Smooth muscle cell (in vitro differentiated cells): ENCODE results near the gene SSBP3. TPM values are rescaled to one million over a fixed set of nuclear protein-coding genes. Genes with fewer than 3 reads are reported as not detected.

Experiments
- DNase-seq: peaks from one replicate; lab custom pipeline; 2025; ENCODE audit not compliant: unreplicated experiment; lab: John Stamatoyannopoulos, UW
- H2AFZ ChIP-seq: fragments of 200-600 bp; sonication (generic); 2 replicates; pipeline ENCODE4 v1.6.0; 2016; ENCODE audit warnings: antibody characterized with exemption, low read depth, mild to moderate bottlenecking
- H3F3A ChIP-seq: fragments of 200-600 bp; sonication (generic); 2 replicates; pipeline ENCODE4 v1.6.0; 2017; ENCODE audit warnings: antibody characterized with exemption, low read depth
- H3K27ac ChIP-seq: fragments of 200-600 bp; sonication (generic); 2 replicates; pipeline ENCODE4 v1.5.1; 2016; ENCODE audit warnings: low read depth, mild to moderate bottlenecking
- H3K27me3 ChIP-seq: fragments of 200-600 bp; sonication (generic); 2 replicates; pipeline ENCODE4 v1.6.1; 2016; ENCODE audit warnings: low read depth, mild to moderate bottlenecking
- H3K36me3 ChIP-seq: fragments of 200-600 bp; sonication (generic); 2 replicates; pipeline ENCODE4 v1.5.1; 2016; ENCODE audit warnings: low read depth
- H3K4me1 ChIP-seq: fragments of 200-600 bp; sonication (generic); 2 replicates; pipeline ENCODE4 v1.5.1; 2016; ENCODE audit warnings: low read depth
- H3K4me2 ChIP-seq: fragments of 200-600 bp; sonication (generic); 2 replicates; pipeline ENCODE4 v1.6.0; 2016; ENCODE audit warnings: mild to moderate bottlenecking
- H3K4me3 ChIP-seq: fragments of 200-600 bp; sonication (generic); 2 replicates; pipeline ENCODE4 v1.5.1; 2016; ENCODE audit warnings: mild to moderate bottlenecking
- H3K79me2 ChIP-seq: fragments of 200-600 bp; sonication (generic); 2 replicates; pipeline ENCODE4 v1.6.0; 2016; ENCODE audit warnings: low read depth, mild to moderate bottlenecking
- H3K9ac ChIP-seq: fragments of 200-600 bp; sonication (generic); 2 replicates; pipeline ENCODE4 v1.6.0; 2016; ENCODE audit warnings: low read depth
- H3K9me3 ChIP-seq: fragments of 200-600 bp; sonication (generic); replicated peaks from 2 replicates; pipeline ENCODE4 v1.5.1; 2016; ENCODE audit warnings: low read depth
- H4K20me1 ChIP-seq: fragments of 200-600 bp; sonication (generic); 2 replicates; pipeline ENCODE4 v1.6.0; 2016; ENCODE audit warnings: low read depth
- WGBS: methylation state at CpG from one replicate; pipeline ENCODE4 v1.1.7; 2016; ENCODE audit warnings: low lambda C conversion rate; 5-methylcytosine and 5-hydroxymethylcytosine counted together
- polyA plus RNA-seq: library from polyadenylated mRNA; unstranded; fragments of >200 nt; fragmentation: Nextera tagmentation; extraction: Ambion mirVana; gene quantifications from 2 replicates; pipeline ENCODE4 v1.2.1, GENCODE V29; 2016
- total RNA-seq: library from RNA; depleted of rRNA; stranded (reverse); fragments of >200 nt; gene quantifications from 2 replicates; pipeline ENCODE4 v1.2.3, GENCODE V29; 2014
- TF ChIP-seq, protein P1 (sequence below): fragments of 200-600 bp; sonication (generic); IDR thresholded peaks from 2 replicates; pipeline ENCODE4 v1.5.1; 2017; ENCODE audit warnings: borderline replicate concordance, mild to moderate bottlenecking, antibody characterized with exemption; ENCODE audit not compliant: insufficient read depth, poor library complexity, severe bottlenecking

Gene SSBP3
- total and polyA plus RNA-seq, 2 experiments from 2014 or later, result 26.5 to 30.1 TPM

DNA sequence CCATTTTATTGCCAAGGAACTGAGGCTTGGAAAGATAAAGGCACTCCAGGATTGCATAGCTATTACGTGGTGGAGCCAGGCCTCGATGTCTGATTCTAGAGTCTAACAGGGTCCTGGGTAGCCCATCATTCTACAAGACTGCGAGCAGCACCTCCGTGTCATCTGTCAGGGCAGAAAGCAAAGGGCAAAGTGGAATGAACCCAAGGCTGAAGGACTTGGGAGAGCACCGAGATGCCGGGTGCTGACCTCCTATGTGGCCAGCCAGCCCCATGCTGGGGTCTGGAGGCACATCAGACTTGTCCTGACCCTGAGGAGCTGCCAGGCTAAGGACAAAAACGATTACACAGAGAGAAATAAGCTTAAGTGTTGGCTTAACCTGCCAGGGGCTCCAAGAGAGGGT is 143.9 kb downstream of the SSBP3 start:
- peaks cover 96% of the 10 kb centered on the region for H4K20me1 ChIP-seq
- 95% methylated on average over 7 of the region's 7 CpGs for WGBS
- H3K9ac ChIP-seq, result no peak overlapping the region

DNA sequence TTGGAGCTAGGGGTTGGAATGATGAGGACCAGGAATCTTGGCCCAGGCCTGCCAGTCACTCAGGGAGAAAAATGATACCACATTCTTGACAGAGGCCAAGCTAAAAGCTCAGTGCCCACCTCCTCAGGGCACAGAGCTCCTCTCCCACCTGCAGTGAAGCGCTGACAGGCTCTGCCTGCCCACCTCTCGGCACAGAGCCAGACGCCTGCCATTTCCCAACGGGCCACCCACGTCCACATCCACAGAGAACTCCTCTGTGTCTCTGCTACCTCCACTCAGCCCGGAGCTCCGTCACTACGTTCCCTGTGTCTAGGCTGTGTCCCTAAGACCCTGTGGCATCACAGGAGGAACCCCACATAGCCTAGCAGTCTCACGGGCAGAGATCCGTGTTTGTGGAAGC is 145.4 kb downstream of the SSBP3 start:
- Histone ChIP-seq H3K27me3 (no peaks in the 10 kb centered on the region), H3K9ac (no peak overlapping the region), H2AFZ (no peak overlapping the region), H3K9me3 (no peaks in the 10 kb centered on the region), H4K20me1 (peaks cover 91% of the 10 kb centered on the region), H3F3A (no peaks in the 10 kb centered on the region), H3K4me2 (no peak overlapping the region), H3K4me1 (no peaks in the 10 kb centered on the region), H3K27ac (no peak overlapping the region), H3K36me3 (no peaks in the 10 kb centered on the region), H3K4me3 (no peak overlapping the region), H3K79me2 (peaks cover 6% of the 10 kb centered on the region)
- TF ChIP-seq, protein P1, sequence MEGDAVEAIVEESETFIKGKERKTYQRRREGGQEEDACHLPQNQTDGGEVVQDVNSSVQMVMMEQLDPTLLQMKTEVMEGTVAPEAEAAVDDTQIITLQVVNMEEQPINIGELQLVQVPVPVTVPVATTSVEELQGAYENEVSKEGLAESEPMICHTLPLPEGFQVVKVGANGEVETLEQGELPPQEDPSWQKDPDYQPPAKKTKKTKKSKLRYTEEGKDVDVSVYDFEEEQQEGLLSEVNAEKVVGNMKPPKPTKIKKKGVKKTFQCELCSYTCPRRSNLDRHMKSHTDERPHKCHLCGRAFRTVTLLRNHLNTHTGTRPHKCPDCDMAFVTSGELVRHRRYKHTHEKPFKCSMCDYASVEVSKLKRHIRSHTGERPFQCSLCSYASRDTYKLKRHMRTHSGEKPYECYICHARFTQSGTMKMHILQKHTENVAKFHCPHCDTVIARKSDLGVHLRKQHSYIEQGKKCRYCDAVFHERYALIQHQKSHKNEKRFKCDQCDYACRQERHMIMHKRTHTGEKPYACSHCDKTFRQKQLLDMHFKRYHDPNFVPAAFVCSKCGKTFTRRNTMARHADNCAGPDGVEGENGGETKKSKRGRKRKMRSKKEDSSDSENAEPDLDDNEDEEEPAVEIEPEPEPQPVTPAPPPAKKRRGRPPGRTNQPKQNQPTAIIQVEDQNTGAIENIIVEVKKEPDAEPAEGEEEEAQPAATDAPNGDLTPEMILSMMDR, result no peak
- WGBS, result 90% methylated on average over 10 of the region's 10 CpGs
- DNase-seq, result no peak

More for the DNA sequence above, 143.9 kb downstream of the SSBP3 start:
- H3K4me2 ChIP-seq, result no peak overlapping the region
- H2AFZ ChIP-seq, result no peak overlapping the region
- no peaks in the 10 kb centered on the region for H3K9me3 ChIP-seq
- no peaks in the 10 kb centered on the region for H3K27me3 ChIP-seq
- no peaks in the 10 kb centered on the region for H3F3A ChIP-seq
- no peak for DNase-seq
- no peak overlapping the region for H3K4me3 ChIP-seq
- H3K27ac ChIP-seq, result no peak overlapping the region
- H3K36me3 ChIP-seq, result no peaks in the 10 kb centered on the region
- peaks cover 14% of the 10 kb centered on the region for H3K79me2 ChIP-seq
- H3K4me1 ChIP-seq, result no peaks in the 10 kb centered on the region
- TF ChIP-seq, protein P1, result no peak

DNA sequence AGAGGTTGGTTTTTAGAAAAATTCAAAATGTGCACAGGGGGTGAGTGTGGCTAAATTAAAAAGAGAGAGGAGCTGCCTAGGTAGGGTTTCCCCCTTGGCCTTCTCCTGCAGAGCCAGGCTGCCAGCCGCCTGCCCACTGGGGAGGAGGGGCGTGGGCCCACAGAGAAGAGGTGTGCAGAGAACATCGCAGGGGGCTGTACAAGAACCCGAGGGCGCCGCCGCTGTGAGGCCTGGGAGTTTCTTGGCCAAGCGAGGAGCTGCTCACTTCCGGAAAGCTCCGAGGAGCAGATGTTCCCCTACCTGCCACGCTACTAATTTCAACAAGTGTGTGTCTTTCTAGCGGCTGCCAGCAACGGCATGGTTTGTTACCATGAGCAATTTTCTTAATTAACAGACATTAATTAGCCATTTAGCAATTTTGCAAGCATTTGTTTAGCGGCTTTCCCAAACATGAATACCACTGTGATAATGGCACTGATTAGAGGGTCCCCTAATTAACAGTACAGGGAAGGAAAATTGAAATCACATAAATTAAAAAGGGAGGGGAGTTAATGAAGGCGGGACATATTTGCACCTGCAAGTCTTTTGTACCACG is 146.6 kb downstream of the SSBP3 start:
- Histone ChIP-seq H3K4me1 (peaks cover 2% of the 10 kb centered on the region), H2AFZ (no peak overlapping the region), H3K27me3 (no peaks in the 10 kb centered on the region), H3K4me2 (no peak overlapping the region), H3K27ac (no peak overlapping the region), H3F3A (no peaks in the 10 kb centered on the region), H3K79me2 (peaks cover 6% of the 10 kb centered on the region), H4K20me1 (peaks cover 85% of the 10 kb centered on the region), H3K4me3 (no peak overlapping the region), H3K9me3 (no peaks in the 10 kb centered on the region), H3K36me3 (no peaks in the 10 kb centered on the region), H3K9ac (no peak overlapping the region)
- TF ChIP-seq, protein P1, result no peak
- DNase-seq, result no peak
- WGBS, result 92% methylated on average over 16 of the region's 16 CpGs

DNA sequence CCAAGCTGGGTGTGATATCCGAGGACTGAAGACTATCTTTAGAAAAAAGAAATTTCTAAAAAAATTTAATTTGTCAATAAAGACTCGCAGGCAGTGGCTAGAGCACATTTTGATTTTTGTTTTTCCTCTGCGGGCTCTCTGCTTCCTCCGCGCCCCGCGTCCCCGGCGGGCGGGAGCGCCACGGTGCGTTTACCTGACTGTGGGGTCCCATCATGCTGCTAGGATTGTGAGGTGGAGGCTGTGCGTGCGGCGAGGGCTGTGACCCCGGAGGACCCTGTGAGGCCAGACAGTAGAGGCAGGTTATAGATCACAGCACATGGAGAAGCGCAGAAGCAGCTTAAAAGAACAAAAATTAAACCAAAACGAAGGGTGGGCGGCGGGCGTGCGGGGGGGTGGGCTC is 148.3 kb downstream of the SSBP3 start:
- Histone ChIP-seq H3K9ac (no peak overlapping the region), H3K4me3 (no peak overlapping the region), H3F3A (peaks cover 4% of the 10 kb centered on the region), H3K27me3 (no peaks in the 10 kb centered on the region), H2AFZ (no peak overlapping the region), H3K9me3 (no peaks in the 10 kb centered on the region), H3K4me1 (peaks cover 7% of the 10 kb centered on the region), H4K20me1 (peaks cover 83% of the 10 kb centered on the region), H3K27ac (no peak overlapping the region), H3K79me2 (peaks cover 6% of the 10 kb centered on the region), H3K36me3 (no peaks in the 10 kb centered on the region), H3K4me2 (no peak overlapping the region)
- WGBS, result 97% methylated on average over 23 of the region's 23 CpGs
- TF ChIP-seq, protein P1, result no peak
- DNase-seq, result no peak
